Thyroid gland (tissue), 4 donors: ENCODE data around the gene GALR2.
"Not testable (repeated sequence)": the region's sequence is repeated elsewhere in the genome, so short reads cannot be mapped to it uniquely, and the experiment has no call there.

ENCODE experiments used
- CTCF ChIP-seq, 6 experiments: fragments of 200-600 bp in 3 of 6; fragments of 450-650 bp in 3 of 6; sonication (generic) in 3 of 6; IDR thresholded peaks; one replicate each; pipeline ENCODE4 v1.5.1; 2016 to 2019; ENCODE audit warnings: antibody characterized with exemption in 6 of 6, mild to moderate bottlenecking in 2 of 6, inconsistent platforms in 1 of 6, moderate library complexity in 1 of 6
- POLR2A ChIP-seq, 2 donors: fragments of 450-650 bp; IDR thresholded peaks; one replicate each; pipeline ENCODE4 v1.6.1; 2017; ENCODE audit warnings: antibody characterized with exemption in 2 of 2, mild to moderate bottlenecking in 2 of 2, moderate library complexity in 1 of 2

- TF ChIP-seq POLR2A, CTCF (IDR thresholded peaks at IDR 0.05): not testable (repeated sequence)
Measured at GRCh38 chr17:76078370-76078769, 3.8 kb downstream of the GALR2 start.
